ENCODE results near the gene IFT80. TPM values are rescaled to one million over a fixed set of nuclear protein-coding genes. Genes with fewer than 3 reads are reported as not detected.
A peak's percentile ranks its signal among the peaks of the same experiment; 100 is the strongest.

The IFT80 gene
- polyA plus RNA-seq, 1 of the 3 experiments (the other 2 are of a cell fraction): 10.5 TPM

DNA sequence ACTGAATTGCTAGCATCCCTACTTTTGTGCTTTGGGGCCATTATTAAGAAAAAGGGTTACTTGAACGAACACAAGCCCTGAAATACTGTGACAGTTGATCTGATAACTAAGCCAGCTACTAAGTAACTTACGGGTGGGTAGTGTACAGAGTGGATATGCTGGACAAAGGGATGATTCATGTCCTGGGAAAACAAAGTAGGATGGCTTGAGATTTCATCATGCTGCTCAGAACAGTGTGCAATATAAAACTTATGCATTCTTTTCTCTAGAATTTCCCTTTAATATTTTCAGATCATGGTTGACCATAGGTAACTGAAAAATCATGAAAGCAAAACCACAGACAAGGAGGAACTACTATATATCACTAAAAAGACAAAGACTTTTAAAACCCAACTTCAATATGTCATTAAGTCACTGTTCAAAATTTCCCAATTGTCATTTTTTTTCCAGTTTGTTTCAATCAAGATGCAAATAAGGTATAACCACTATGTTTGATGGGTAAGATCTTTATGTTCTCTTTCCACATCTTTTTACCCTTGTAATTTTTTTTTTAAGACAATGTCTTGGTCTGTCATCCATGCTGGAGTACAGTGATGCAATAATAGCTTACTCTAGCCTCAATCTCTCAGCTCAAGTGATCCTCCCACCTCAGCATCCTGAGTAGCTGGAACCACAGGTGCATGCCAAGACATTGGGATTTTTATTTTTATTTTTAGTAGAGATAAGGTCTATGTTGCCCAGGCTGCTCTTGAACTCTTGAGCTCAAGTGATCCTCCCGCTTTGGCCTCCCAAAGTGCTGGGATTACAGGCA lies 67.7 kb downstream of the IFT80 start:
- Histone ChIP-seq H3F3A (replicated peaks; ENCODE audit: insufficient read depth) (peaks cover 20% of the 10 kb centered on the region), H3K79me2 (ENCODE audit: insufficient read depth) (no peaks in the 10 kb centered on the region), H3K27me3 (ENCODE audit: insufficient read depth) (no peaks in the 10 kb centered on the region), H3K36me3 (replicated peaks in 1 of 2; ENCODE audit: control insufficient read depth in 1 of 2, insufficient read depth in 2 of 2, low read length in 1 of 2) (peaks cover 0 to 17% of the 10 kb centered on the region in 2 experiments), H3K27ac (ENCODE audit: low read depth in 2 of 2, low read length in 1 of 2) (peak overlapping the region in 1 of 2 experiments; percentile 92; a peak in 3 of 4 replicates), H3K4me1 (ENCODE audit: control insufficient read depth in 1 of 2, insufficient read depth in 2 of 2, low read depth in 1 of 2, low read length in 1 of 2) (peaks cover 3 to 5% of the 10 kb centered on the region in 2 experiments; a peak in 2 of 4 replicates), H3K9me3 (no peaks in the 10 kb centered on the region), H3K9me2 (no peaks in the 10 kb centered on the region; the same call in 1 of the 2 replicates), H3K4me2 (peak overlapping the region; percentile 55; the same call in 1 of the 2 replicates), H3K4me3 (ENCODE audit: low read depth in 2 of 2, low read length in 1 of 2) (no peak overlapping the region), H4K20me1 (ENCODE audit: insufficient read depth) (no peaks in the 10 kb centered on the region), H2AFZ (ENCODE audit: low read depth) (peak overlapping the region; percentile 29), H3K9ac (peak overlapping the region; percentile 50; the same call in 1 of the 2 replicates)
- ChIA-PET CTCF (interaction anchor here (1.2 to 1.6 kb wide), 2 partner anchors 38 to 168 kb away, joined by 3 to 6 read pairs; no protein-coding TSS in a partner anchor), POLR2A (no interaction called here)
- no peak for DNase-seq
- 35% methylated on average over 3 of the region's 3 CpGs for WGBS (ENCODE audit: low lambda C conversion rate)
- TF ChIP-seq, protein P1, sequence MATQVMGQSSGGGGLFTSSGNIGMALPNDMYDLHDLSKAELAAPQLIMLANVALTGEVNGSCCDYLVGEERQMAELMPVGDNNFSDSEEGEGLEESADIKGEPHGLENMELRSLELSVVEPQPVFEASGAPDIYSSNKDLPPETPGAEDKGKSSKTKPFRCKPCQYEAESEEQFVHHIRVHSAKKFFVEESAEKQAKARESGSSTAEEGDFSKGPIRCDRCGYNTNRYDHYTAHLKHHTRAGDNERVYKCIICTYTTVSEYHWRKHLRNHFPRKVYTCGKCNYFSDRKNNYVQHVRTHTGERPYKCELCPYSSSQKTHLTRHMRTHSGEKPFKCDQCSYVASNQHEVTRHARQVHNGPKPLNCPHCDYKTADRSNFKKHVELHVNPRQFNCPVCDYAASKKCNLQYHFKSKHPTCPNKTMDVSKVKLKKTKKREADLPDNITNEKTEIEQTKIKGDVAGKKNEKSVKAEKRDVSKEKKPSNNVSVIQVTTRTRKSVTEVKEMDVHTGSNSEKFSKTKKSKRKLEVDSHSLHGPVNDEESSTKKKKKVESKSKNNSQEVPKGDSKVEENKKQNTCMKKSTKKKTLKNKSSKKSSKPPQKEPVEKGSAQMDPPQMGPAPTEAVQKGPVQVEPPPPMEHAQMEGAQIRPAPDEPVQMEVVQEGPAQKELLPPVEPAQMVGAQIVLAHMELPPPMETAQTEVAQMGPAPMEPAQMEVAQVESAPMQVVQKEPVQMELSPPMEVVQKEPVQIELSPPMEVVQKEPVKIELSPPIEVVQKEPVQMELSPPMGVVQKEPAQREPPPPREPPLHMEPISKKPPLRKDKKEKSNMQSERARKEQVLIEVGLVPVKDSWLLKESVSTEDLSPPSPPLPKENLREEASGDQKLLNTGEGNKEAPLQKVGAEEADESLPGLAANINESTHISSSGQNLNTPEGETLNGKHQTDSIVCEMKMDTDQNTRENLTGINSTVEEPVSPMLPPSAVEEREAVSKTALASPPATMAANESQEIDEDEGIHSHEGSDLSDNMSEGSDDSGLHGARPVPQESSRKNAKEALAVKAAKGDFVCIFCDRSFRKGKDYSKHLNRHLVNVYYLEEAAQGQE (IDR thresholded peaks at IDR 0.05; ENCODE audit: low read depth, low read length): 0 out of 2 replicates have a peak, but pooled peaks have one; percentile 32
- 0 out of 4 replicates have a peak, but pooled peaks of 1 of the 2 experiments have one; percentile 60 for TF ChIP-seq EP300 (IDR thresholded peaks at IDR 0.05; ENCODE audit: borderline replicate concordance in 1 of 2, low read depth in 1 of 2, low read length in 1 of 2)
- peak; percentile 76 for TF ChIP-seq TCF12 (IDR thresholded peaks at IDR 0.05)
- TF ChIP-seq, protein P2, sequence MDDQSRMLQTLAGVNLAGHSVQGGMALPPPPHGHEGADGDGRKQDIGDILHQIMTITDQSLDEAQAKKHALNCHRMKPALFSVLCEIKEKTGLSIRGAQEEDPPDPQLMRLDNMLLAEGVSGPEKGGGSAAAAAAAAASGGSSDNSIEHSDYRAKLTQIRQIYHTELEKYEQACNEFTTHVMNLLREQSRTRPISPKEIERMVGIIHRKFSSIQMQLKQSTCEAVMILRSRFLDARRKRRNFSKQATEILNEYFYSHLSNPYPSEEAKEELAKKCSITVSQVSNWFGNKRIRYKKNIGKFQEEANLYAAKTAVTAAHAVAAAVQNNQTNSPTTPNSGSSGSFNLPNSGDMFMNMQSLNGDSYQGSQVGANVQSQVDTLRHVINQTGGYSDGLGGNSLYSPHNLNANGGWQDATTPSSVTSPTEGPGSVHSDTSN (IDR thresholded peaks at IDR 0.05): peak; percentile 80
- 0 out of 2 replicates have a peak, but pooled peaks have one; percentile 32 for TF ChIP-seq FOXM1 (IDR thresholded peaks at IDR 0.05; ENCODE audit: low read depth)
- TF ChIP-seq GATA2 (CRISPR knock-in tag; IDR thresholded peaks at IDR 0.05): no peak
- peak; percentile 47; the same call in 1 of the 2 replicates for TF ChIP-seq POLR2AphosphoS5 (IDR thresholded peaks at IDR 0.05; ENCODE audit: low read depth, low read length)
- peak; percentile 26; the same call in 1 of the 2 replicates for TF ChIP-seq NFIC (IDR thresholded peaks at IDR 0.05; ENCODE audit: borderline replicate concordance)
- peak; percentile 79 for TF ChIP-seq JUND (IDR thresholded peaks at IDR 0.05)
- TF ChIP-seq FOSL2 (IDR thresholded peaks at IDR 0.05; ENCODE audit: borderline replicate concordance, low read depth): peak; percentile 83
- TF ChIP-seq NRF1 (IDR thresholded peaks at IDR 0.05; ENCODE audit: low read depth, low read length): no peak
- no peak for TF ChIP-seq CHD2 (IDR thresholded peaks at IDR 0.05; ENCODE audit: low read length, partially characterized antibody)
- TF ChIP-seq, protein P3, sequence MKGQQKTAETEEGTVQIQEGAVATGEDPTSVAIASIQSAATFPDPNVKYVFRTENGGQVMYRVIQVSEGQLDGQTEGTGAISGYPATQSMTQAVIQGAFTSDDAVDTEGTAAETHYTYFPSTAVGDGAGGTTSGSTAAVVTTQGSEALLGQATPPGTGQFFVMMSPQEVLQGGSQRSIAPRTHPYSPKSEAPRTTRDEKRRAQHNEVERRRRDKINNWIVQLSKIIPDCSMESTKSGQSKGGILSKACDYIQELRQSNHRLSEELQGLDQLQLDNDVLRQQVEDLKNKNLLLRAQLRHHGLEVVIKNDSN (IDR thresholded peaks at IDR 0.05; ENCODE audit: borderline replicate concordance, low read depth): 0 out of 2 replicates have a peak, but pooled peaks have one; percentile 10
- TF ChIP-seq, protein P4, sequence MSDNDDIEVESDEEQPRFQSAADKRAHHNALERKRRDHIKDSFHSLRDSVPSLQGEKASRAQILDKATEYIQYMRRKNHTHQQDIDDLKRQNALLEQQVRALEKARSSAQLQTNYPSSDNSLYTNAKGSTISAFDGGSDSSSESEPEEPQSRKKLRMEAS (IDR thresholded peaks at IDR 0.05; ENCODE audit: low read depth): peak; percentile 26; the same call in 1 of the 2 replicates
